HepG2 (cell line): ENCODE measurements around the gene ERVH48-1. TPM values are rescaled to one million over a fixed set of nuclear protein-coding genes. Genes with fewer than 3 reads are reported as not detected.

Source experiments
- ISX ChIP-seq: sonication (generic); formaldehyde crosslinking; conservative IDR thresholded peaks from 2 replicates; pipeline ENCODE4 v1.5.0; 2020; ENCODE audit warnings: missing genetic modification reagents
- KAT7 ChIP-seq: IDR thresholded peaks from 2 replicates; pipeline ENCODE4 v1.6.1; 2018; ENCODE audit warnings: borderline replicate concordance, missing compliant biosample characterization
- NFRKB ChIP-seq: fragments of 450-650 bp; IDR thresholded peaks from 2 replicates; pipeline ENCODE4 v1.6.1; 2017
- ZBTB42 ChIP-seq: sonication (generic); formaldehyde crosslinking; IDR thresholded peaks from 2 replicates; pipeline ENCODE4 v1.5.0; 2020; ENCODE audit warnings: mild to moderate bottlenecking, missing genetic modification reagents
- ZNF33A ChIP-seq: sonication (generic); formaldehyde crosslinking; IDR thresholded peaks from 2 replicates; pipeline ENCODE4 v1.5.1; 2020; ENCODE audit warnings: missing genetic modification reagents, mild to moderate bottlenecking, moderate library complexity, borderline replicate concordance
- polyA plus RNA-seq, 8 experiments: library from polyadenylated mRNA; depleted of rRNA in 3 of 8; stranded (reverse) in 7 of 8; unstranded in 1 of 8; fragments of >200 nt; fragmentation: Illumina TruSeq in 4 of 8; extraction: Trizol in 4 of 8; gene quantifications; 2 replicates each; pipeline versions ENCODE4 v1.2.1 to v1.2.3, GENCODE V29; 2011 to 2016; ENCODE audit warnings: low read depth in 4 of 8, missing spikeins in 1 of 8, mixed read lengths in 1 of 8; ENCODE audit not compliant: insufficient read depth in 1 of 8
- total RNA-seq, 5 experiments: library from RNA; depleted of rRNA; stranded (reverse); fragments of >200 nt; fragmentation: Illumina TruSeq; extraction: Trizol; gene quantifications; 2 replicates each; pipeline ENCODE4 v1.2.3, GENCODE V29; 2016; ENCODE audit warnings: low read depth in 1 of 5
- TF ChIP-seq, protein P1 (sequence below): sonication (generic); formaldehyde crosslinking; IDR thresholded peaks from one replicate; pipeline ENCODE4 v1.5.1; 2020; ENCODE audit warnings: mild to moderate bottlenecking, missing genetic modification reagents; ENCODE audit errors: not compliant biosample characterization
- TF ChIP-seq, protein P2 (sequence below): sonication (generic); formaldehyde crosslinking; IDR thresholded peaks from 2 replicates; pipeline ENCODE4 v1.5.0; 2020; ENCODE audit warnings: mild to moderate bottlenecking, missing genetic modification reagents
- TF ChIP-seq, protein P3 (sequence below): sonication (generic); formaldehyde crosslinking; IDR thresholded peaks from 2 replicates; pipeline ENCODE4 v1.9.0; 2021; ENCODE audit warnings: mild to moderate bottlenecking, missing genetic modification reagents

The ERVH48-1 gene
- total and polyA plus RNA-seq, 2 of the 13 experiments (the other 11 are each of a cell fraction or from before 2014, with no cell fraction given), result 1.8 TPM; not detected in 1

DNA sequence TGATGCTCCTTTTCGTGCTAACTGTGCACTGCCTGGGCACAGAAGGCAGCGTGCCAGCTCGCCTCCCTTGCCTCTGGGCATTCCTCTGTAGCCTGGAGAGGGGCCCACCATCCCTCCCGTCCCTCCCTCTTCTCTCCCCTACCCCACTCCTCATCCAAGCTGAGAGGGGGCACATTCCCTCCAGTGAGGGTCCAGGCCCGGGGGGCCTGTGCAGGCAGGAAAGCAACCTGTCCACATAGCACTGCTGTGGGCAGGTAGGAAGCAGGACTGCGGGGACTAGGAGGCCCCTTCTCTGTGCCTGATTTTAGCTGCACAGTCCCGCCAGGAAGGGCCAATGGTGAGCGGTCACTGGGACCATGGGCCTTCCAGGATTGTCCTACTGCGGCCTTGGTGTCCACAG, 38.7 kb upstream of the ERVH48-1 start (continued):
- TF ChIP-seq, protein P1, sequence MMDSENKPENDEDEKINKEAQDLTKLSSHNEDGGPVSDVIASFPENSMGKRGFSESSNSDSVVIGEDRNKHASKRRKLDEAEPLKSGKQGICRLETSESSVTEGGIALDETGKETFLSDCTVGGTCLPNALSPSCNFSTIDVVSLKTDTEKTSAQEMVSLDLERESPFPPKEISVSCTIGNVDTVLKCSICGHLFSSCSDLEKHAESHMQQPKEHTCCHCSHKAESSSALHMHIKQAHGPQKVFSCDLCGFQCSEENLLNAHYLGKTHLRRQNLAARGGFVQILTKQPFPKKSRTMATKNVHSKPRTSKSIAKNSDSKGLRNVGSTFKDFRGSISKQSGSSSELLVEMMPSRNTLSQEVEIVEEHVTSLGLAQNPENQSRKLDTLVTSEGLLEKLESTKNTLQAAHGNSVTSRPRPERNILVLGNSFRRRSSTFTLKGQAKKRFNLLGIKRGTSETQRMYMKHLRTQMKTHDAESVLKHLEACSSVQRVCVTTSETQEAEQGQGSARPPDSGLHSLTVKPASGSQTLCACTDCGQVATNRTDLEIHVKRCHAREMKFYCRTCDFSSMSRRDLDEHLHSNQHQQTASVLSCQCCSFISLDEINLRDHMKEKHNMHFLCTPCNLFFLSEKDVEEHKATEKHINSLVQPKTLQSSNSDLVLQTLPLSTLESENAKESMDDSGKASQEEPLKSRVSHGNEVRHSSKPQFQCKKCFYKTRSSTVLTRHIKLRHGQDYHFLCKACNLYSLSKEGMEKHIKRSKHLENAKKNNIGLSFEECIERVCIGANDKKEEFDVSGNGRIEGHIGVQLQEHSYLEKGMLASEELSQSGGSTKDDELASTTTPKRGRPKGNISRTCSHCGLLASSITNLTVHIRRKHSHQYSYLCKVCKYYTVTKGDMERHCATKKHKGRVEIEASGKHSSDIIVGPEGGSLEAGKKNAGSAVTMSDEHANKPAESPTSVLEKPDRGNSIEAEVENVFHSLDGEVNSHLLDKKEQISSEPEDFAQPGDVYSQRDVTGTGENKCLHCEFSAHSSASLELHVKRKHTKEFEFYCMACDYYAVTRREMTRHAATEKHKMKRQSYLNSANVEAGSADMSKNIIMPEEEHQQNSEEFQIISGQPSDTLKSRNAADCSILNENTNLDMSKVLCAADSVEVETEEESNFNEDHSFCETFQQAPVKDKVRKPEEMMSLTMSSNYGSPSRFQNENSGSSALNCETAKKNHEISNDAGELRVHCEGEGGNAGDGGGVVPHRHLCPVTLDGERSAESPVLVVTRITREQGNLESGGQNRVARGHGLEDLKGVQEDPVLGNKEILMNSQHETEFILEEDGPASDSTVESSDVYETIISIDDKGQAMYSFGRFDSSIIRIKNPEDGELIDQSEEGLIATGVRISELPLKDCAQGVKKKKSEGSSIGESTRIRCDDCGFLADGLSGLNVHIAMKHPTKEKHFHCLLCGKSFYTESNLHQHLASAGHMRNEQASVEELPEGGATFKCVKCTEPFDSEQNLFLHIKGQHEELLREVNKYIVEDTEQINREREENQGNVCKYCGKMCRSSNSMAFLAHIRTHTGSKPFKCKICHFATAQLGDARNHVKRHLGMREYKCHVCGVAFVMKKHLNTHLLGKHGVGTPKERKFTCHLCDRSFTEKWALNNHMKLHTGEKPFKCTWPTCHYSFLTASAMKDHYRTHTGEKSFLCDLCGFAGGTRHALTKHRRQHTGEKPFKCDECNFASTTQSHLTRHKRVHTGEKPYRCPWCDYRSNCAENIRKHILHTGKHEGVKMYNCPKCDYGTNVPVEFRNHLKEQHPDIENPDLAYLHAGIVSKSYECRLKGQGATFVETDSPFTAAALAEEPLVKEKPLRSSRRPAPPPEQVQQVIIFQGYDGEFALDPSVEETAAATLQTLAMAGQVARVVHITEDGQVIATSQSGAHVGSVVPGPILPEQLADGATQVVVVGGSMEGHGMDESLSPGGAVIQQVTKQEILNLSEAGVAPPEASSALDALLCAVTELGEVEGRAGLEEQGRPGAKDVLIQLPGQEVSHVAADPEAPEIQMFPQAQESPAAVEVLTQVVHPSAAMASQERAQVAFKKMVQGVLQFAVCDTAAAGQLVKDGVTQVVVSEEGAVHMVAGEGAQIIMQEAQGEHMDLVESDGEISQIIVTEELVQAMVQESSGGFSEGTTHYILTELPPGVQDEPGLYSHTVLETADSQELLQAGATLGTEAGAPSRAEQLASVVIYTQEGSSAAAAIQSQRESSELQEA (CRISPR knock-in tag), result no peak
- TF ChIP-seq ZNF33A (CRISPR knock-in tag) (no peak), ISX (CRISPR knock-in tag) (no peak), ZBTB42 (CRISPR knock-in tag) (no peak), NFRKB (no peak), KAT7 (CRISPR knock-in tag) (no peak)
- TF ChIP-seq, protein P2, sequence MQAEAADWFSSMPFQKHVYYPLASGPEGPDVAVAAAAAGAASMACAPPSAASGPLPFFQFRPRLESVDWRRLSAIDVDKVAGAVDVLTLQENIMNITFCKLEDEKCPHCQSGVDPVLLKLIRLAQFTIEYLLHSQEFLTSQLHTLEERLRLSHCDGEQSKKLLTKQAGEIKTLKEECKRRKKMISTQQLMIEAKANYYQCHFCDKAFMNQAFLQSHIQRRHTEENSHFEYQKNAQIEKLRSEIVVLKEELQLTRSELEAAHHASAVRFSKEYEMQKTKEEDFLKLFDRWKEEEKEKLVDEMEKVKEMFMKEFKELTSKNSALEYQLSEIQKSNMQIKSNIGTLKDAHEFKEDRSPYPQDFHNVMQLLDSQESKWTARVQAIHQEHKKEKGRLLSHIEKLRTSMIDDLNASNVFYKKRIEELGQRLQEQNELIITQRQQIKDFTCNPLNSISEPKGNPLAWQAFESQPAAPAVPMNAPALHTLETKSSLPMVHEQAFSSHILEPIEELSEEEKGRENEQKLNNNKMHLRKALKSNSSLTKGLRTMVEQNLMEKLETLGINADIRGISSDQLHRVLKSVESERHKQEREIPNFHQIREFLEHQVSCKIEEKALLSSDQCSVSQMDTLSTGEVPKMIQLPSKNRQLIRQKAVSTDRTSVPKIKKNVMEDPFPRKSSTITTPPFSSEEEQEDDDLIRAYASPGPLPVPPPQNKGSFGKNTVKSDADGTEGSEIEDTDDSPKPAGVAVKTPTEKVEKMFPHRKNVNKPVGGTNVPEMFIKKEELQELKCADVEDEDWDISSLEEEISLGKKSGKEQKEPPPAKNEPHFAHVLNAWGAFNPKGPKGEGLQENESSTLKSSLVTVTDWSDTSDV (CRISPR knock-in tag), result no peak
- TF ChIP-seq, protein P3, sequence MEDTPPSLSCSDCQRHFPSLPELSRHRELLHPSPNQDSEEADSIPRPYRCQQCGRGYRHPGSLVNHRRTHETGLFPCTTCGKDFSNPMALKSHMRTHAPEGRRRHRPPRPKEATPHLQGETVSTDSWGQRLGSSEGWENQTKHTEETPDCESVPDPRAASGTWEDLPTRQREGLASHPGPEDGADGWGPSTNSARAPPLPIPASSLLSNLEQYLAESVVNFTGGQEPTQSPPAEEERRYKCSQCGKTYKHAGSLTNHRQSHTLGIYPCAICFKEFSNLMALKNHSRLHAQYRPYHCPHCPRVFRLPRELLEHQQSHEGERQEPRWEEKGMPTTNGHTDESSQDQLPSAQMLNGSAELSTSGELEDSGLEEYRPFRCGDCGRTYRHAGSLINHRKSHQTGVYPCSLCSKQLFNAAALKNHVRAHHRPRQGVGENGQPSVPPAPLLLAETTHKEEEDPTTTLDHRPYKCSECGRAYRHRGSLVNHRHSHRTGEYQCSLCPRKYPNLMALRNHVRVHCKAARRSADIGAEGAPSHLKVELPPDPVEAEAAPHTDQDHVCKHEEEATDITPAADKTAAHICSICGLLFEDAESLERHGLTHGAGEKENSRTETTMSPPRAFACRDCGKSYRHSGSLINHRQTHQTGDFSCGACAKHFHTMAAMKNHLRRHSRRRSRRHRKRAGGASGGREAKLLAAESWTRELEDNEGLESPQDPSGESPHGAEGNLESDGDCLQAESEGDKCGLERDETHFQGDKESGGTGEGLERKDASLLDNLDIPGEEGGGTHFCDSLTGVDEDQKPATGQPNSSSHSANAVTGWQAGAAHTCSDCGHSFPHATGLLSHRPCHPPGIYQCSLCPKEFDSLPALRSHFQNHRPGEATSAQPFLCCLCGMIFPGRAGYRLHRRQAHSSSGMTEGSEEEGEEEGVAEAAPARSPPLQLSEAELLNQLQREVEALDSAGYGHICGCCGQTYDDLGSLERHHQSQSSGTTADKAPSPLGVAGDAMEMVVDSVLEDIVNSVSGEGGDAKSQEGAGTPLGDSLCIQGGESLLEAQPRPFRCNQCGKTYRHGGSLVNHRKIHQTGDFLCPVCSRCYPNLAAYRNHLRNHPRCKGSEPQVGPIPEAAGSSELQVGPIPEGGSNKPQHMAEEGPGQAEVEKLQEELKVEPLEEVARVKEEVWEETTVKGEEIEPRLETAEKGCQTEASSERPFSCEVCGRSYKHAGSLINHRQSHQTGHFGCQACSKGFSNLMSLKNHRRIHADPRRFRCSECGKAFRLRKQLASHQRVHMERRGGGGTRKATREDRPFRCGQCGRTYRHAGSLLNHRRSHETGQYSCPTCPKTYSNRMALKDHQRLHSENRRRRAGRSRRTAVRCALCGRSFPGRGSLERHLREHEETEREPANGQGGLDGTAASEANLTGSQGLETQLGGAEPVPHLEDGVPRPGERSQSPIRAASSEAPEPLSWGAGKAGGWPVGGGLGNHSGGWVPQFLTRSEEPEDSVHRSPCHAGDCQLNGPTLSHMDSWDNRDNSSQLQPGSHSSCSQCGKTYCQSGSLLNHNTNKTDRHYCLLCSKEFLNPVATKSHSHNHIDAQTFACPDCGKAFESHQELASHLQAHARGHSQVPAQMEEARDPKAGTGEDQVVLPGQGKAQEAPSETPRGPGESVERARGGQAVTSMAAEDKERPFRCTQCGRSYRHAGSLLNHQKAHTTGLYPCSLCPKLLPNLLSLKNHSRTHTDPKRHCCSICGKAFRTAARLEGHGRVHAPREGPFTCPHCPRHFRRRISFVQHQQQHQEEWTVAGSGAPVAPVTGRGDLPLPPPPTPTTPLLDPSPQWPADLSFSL (CRISPR knock-in tag), result no peak
